Mucosa of rectum (tissue), 2 donors: ENCODE measurements around the gene CALY.
"Not testable (repeated sequence)": the region's sequence is repeated elsewhere in the genome, so short reads cannot be mapped to it uniquely, and the experiment has no call there.

Experiments
- H3K27ac ChIP-seq, 2 donors: one replicate each; pipeline ENCODE4 v1.7.0; 2013; ENCODE audit warnings: inconsistent platforms in 2 of 2, low read depth in 2 of 2, low read length in 2 of 2
- H3K27me3 ChIP-seq, 2 donors: one replicate each; pipeline ENCODE4 v1.7.0; 2013; ENCODE audit warnings: low read length in 2 of 2; ENCODE audit not compliant: control insufficient read depth in 2 of 2, insufficient read depth in 2 of 2
- H3K36me3 ChIP-seq, 2 donors: one replicate each; pipeline ENCODE4 v1.7.0; 2013; ENCODE audit warnings: low read length in 2 of 2; ENCODE audit not compliant: control insufficient read depth in 2 of 2, insufficient read depth in 2 of 2
- H3K4me1 ChIP-seq, 2 donors: one replicate each; pipeline ENCODE4 v1.7.0; 2013; ENCODE audit warnings: low read length in 2 of 2, mild to moderate bottlenecking in 1 of 2; ENCODE audit not compliant: control insufficient read depth in 2 of 2, insufficient read depth in 2 of 2
- H3K4me3 ChIP-seq, 2 donors: one replicate each; pipeline ENCODE4 v1.7.0; 2013; ENCODE audit warnings: low read length in 2 of 2
- H3K9ac ChIP-seq, 2 donors: one replicate each; pipeline ENCODE4 v1.7.0; 2013; ENCODE audit warnings: low read length in 2 of 2, low read depth in 1 of 2, mild to moderate bottlenecking in 1 of 2
- H3K9me3 ChIP-seq, 2 donors: one replicate each; pipeline ENCODE4 v1.7.0; 2013; ENCODE audit warnings: low read length in 2 of 2; ENCODE audit not compliant: control insufficient read depth in 2 of 2
- donor health status: healthy.
- donor health status: Normal muscosa, but diverticular disease.

CALY gene

GRCh38 chr10:133377025-133377817 is 40.5 kb upstream of the CALY start:
- Histone ChIP-seq H3K9ac (no peak overlapping the region), H3K27ac (no peak overlapping the region), H3K4me3 (peak overlapping the region in 1 of 2 donors; percentile 74), H3K9me3 (no peaks in the 10 kb centered on the region), H3K4me1 (peaks cover 21 to 23% of the 10 kb centered on the region in 2 donors), H3K27me3 (no peaks in the 10 kb centered on the region), H3K36me3 (peaks cover 0 to 2% of the 10 kb centered on the region in 2 donors)

GRCh38 chr10:133376183-133376582 is 39.5 kb upstream of the CALY start:
- H3K9me3 ChIP-seq, H3K27me3 ChIP-seq, H3K4me3 ChIP-seq, H3K27ac ChIP-seq, H3K36me3 ChIP-seq, H3K9ac ChIP-seq: not testable (repeated sequence)
- H3K4me1 ChIP-seq = peaks cover 24 to 26% of the 10 kb centered on the region in 2 donors

GRCh38 chr10:133375357-133376115 is 38.8 kb upstream of the CALY start:
- Histone ChIP-seq H3K9me3 (no peaks in the 10 kb centered on the region), H3K9ac (no peak overlapping the region), H3K4me1 (peaks cover 24 to 26% of the 10 kb centered on the region in 2 donors), H3K27ac (no peak overlapping the region), H3K4me3 (no peak overlapping the region), H3K36me3 (peaks cover 2 to 3% of the 10 kb centered on the region in 2 donors), H3K27me3 (no peaks in the 10 kb centered on the region)

GRCh38 chr10:133373174-133374090 is 36.7 kb upstream of the CALY start, which contains the start of gene ECHS1:
Gene ECHS1 (minus strand): TSS chr10:133373354. CDS start chr10:133373333, 21 bp downstream.
- H3K27ac ChIP-seq = peak within 1 kb of the TSS; percentile 80 to 82
- H3K9ac ChIP-seq = peak within 1 kb of the TSS; percentile 56 to 75
- peak within 1 kb of the TSS; percentile 71 to 93 for H3K4me3 ChIP-seq
- H3K4me1 ChIP-seq = peaks cover 19 to 20% of the 10 kb centered on the region in 2 donors
- H3K9me3 ChIP-seq = no peaks in the 10 kb centered on the region
- no peaks in the 10 kb centered on the region for H3K27me3 ChIP-seq
- peaks cover 17 to 20% of the 10 kb centered on the region in 2 donors for H3K36me3 ChIP-seq

- H3K36me3 ChIP-seq = peaks cover 23 to 25% of the 10 kb centered on the region in 2 donors
- peak overlapping the region; percentile 20 to 93 for H3K4me3 ChIP-seq
- peaks cover 11 to 12% of the 10 kb centered on the region in 2 donors for H3K4me1 ChIP-seq
- no peak overlapping the region for H3K27ac ChIP-seq
- H3K9ac ChIP-seq = no peak overlapping the region
- H3K9me3 ChIP-seq = no peaks in the 10 kb centered on the region
- H3K27me3 ChIP-seq = no peaks in the 10 kb centered on the region
These were observed 35.8 kb upstream of the CALY start for GRCh38 chr10:133372507-133372906.

GRCh38 chr10:133370030-133370786 is 33.5 kb upstream of the CALY start:
- Histone ChIP-seq H3K9me3 (no peaks in the 10 kb centered on the region), H3K4me1 (peaks cover 14 to 19% of the 10 kb centered on the region in 2 donors), H3K27ac (no peak overlapping the region), H3K4me3 (no peak overlapping the region), H3K36me3 (peaks cover 37 to 42% of the 10 kb centered on the region in 2 donors), H3K9ac (no peak overlapping the region), H3K27me3 (no peaks in the 10 kb centered on the region)

- Histone ChIP-seq H3K4me3 (no peak overlapping the region), H3K4me1 (peaks cover 11 to 19% of the 10 kb centered on the region in 2 donors), H3K36me3 (peaks cover 37 to 50% of the 10 kb centered on the region in 2 donors), H3K27me3 (no peaks in the 10 kb centered on the region), H3K27ac (no peak overlapping the region), H3K9ac (no peak overlapping the region), H3K9me3 (no peaks in the 10 kb centered on the region)
These were observed 31.5 kb upstream of the CALY start for GRCh38 chr10:133368153-133368552.

GRCh38 chr10:133367461-133367860 is 30.8 kb upstream of the CALY start:
- peaks cover 41 to 57% of the 10 kb centered on the region in 2 donors for H3K36me3 ChIP-seq
- not testable (repeated sequence) for H3K27me3 ChIP-seq, H3K4me3 ChIP-seq, H3K27ac ChIP-seq, H3K9me3 ChIP-seq, H3K9ac ChIP-seq
- peaks cover 11 to 19% of the 10 kb centered on the region in 2 donors for H3K4me1 ChIP-seq

- no peak overlapping the region for H3K4me3 ChIP-seq
- no peak overlapping the region for H3K27ac ChIP-seq
- no peaks in the 10 kb centered on the region for H3K9me3 ChIP-seq
- no peaks in the 10 kb centered on the region for H3K27me3 ChIP-seq
- H3K4me1 ChIP-seq = peaks cover 7 to 15% of the 10 kb centered on the region in 2 donors
- no peak overlapping the region for H3K9ac ChIP-seq
- H3K36me3 ChIP-seq = peaks cover 47 to 64% of the 10 kb centered on the region in 2 donors
These were observed 30.1 kb upstream of the CALY start for GRCh38 chr10:133366751-133367150.
